ENCODE results near the gene RBBP8NL.

Gene RBBP8NL

GRCh38 chr20:62427172-62428001 is at the start of gene RBBP8NL:
Gene RBBP8NL (minus strand): TSS chr20:62427539. CDS start chr20:62419647, 7,892 bp downstream.
- ATAC-seq = no peak

- no peak for ATAC-seq
These were observed 48.9 kb upstream of the RBBP8NL start for GRCh38 chr20:62476056-62476838.

- no peak for ATAC-seq
These were observed 48.4 kb upstream of the RBBP8NL start, which contains the start of gene GATA5 for GRCh38 chr20:62475772-62476055. Gene GATA5 (minus strand): TSS chr20:62475995. CDS start chr20:62475521, 474 bp downstream.

GRCh38 chr20:62475027-62475771 is 47.9 kb upstream of the RBBP8NL start:
- ATAC-seq = no peak

- no peak for ATAC-seq
These were observed 47.3 kb upstream of the RBBP8NL start for GRCh38 chr20:62474604-62475026.

GRCh38 chr20:62473717-62474603 is 46.6 kb upstream of the RBBP8NL start:
- ATAC-seq = no peak

GRCh38 chr20:62472941-62473585 is 45.7 kb upstream of the RBBP8NL start:
- ATAC-seq = no peak

GRCh38 chr20:62472138-62472940 is 45.0 kb upstream of the RBBP8NL start:
- no peak for ATAC-seq

GRCh38 chr20:62470459-62470858 is 43.1 kb upstream of the RBBP8NL start:
- ATAC-seq = no peak

- ATAC-seq = no peak
These were observed 42.7 kb upstream of the RBBP8NL start for GRCh38 chr20:62470001-62470400.

- no peak for ATAC-seq
These were observed 42.0 kb upstream of the RBBP8NL start for GRCh38 chr20:62469352-62469751.

GRCh38 chr20:62466806-62467537 is 39.6 kb upstream of the RBBP8NL start:
- no peak for ATAC-seq

- ATAC-seq = no peak
These were observed 38.9 kb upstream of the RBBP8NL start for GRCh38 chr20:62466072-62466760.

- no peak for ATAC-seq
These were observed 37.7 kb upstream of the RBBP8NL start for GRCh38 chr20:62464990-62465389.

GRCh38 chr20:62464425-62464770 is 37.1 kb upstream of the RBBP8NL start:
- no peak for ATAC-seq

- ATAC-seq = no peak
These were observed 36.5 kb upstream of the RBBP8NL start for GRCh38 chr20:62463651-62464424.

- no peak for ATAC-seq
These were observed 35.7 kb upstream of the RBBP8NL start for GRCh38 chr20:62462976-62463592.

GRCh38 chr20:62461834-62462233 is 34.5 kb upstream of the RBBP8NL start:
- no peak for ATAC-seq
